IPS DF 4.7 (cell line): ENCODE data around the gene ZMAT1.
"Not testable (repeated sequence)": the region's sequence is repeated elsewhere in the genome, so short reads cannot be mapped to it uniquely, and the experiment has no call there.

Experiments
- DNase-seq: peaks from one replicate; pipeline ENCODE4 v3.0.0-alpha.2; 2013; ENCODE audit warnings: low spot score; ENCODE audit errors: extremely low read depth

The ZMAT1 gene

GRCh38 chrX:101931488-101932248, at the start of gene ZMAT1:
TSS of gene ZMAT1 (minus strand) at chrX:101932027. CDS start at chrX:101932008, 19 bp downstream.
- DNase-seq = peak; percentile 69

GRCh38 chrX:101977106-101977505, 45.3 kb upstream of the ZMAT1 start:
- DNase-seq = no peak

- DNase-seq = no peak
Observed at GRCh38 chrX:101973066-101973465, 41.2 kb upstream of the ZMAT1 start.

GRCh38 chrX:101964923-101965539, 33.2 kb upstream of the ZMAT1 start:
- not testable (repeated sequence) for DNase-seq

GRCh38 chrX:101958139-101958538, 26.3 kb upstream of the ZMAT1 start:
- no peak for DNase-seq

- no peak for DNase-seq
Observed at GRCh38 chrX:101957174-101957573, 25.3 kb upstream of the ZMAT1 start.

GRCh38 chrX:101956556-101956955, 24.7 kb upstream of the ZMAT1 start:
- no peak for DNase-seq

GRCh38 chrX:101950581-101950980, 18.8 kb upstream of the ZMAT1 start:
- no peak for DNase-seq

- DNase-seq = no peak
Observed at GRCh38 chrX:101932249-101932570, 383 bp upstream of the ZMAT1 start.

- DNase-seq = no peak
Observed at GRCh38 chrX:101931136-101931487, 715 bp downstream of the ZMAT1 start.

GRCh38 chrX:101925733-101926132, 6.1 kb downstream of the ZMAT1 start:
- no peak for DNase-seq

GRCh38 chrX:101918751-101919150, 13.1 kb downstream of the ZMAT1 start:
- no peak for DNase-seq

GRCh38 chrX:101906136-101906796, 25.6 kb downstream of the ZMAT1 start:
- no peak for DNase-seq

- DNase-seq = no peak
Observed at GRCh38 chrX:101904996-101905395, 26.8 kb downstream of the ZMAT1 start.
